Neuronal stem cell (in vitro differentiated cells): ENCODE measurements around the gene CDH13.

Source experiments
- DNase-seq: peaks from one replicate; pipeline ENCODE4 v3.0.0-alpha.2; 2013; ENCODE audit warnings: low spot score
- H2AFZ ChIP-seq: one replicate; pipeline ENCODE4 v1.6.1; 2013; ENCODE audit warnings: mild to moderate bottlenecking, low read length, inconsistent platforms
- H2AK5ac ChIP-seq: 2 replicates; pipeline ENCODE4 v1.6.1; 2013; ENCODE audit warnings: low read depth, mild to moderate bottlenecking, inconsistent platforms, low read length, moderate library complexity, mixed read lengths
- H2BK120ac ChIP-seq: 2 replicates; pipeline ENCODE4 v1.6.1; 2013; ENCODE audit warnings: low read depth, mild to moderate bottlenecking, inconsistent platforms, low read length, moderate library complexity, mixed read lengths
- H2BK12ac ChIP-seq: one replicate; pipeline ENCODE4 v1.6.1; 2013; ENCODE audit warnings: low read length, inconsistent platforms
- H2BK15ac ChIP-seq: 2 replicates; pipeline ENCODE4 v1.6.1; 2013; ENCODE audit warnings: mild to moderate bottlenecking, low read length, inconsistent platforms, mixed read lengths
- H2BK5ac ChIP-seq: one replicate; pipeline ENCODE4 v1.6.1; 2013; ENCODE audit warnings: inconsistent platforms, mild to moderate bottlenecking, low read length, moderate library complexity
- H3K14ac ChIP-seq: one replicate; pipeline ENCODE4 v1.6.1; 2013; ENCODE audit warnings: low read length, inconsistent platforms
- H3K18ac ChIP-seq: 2 replicates; pipeline ENCODE4 v1.6.1; 2013; ENCODE audit warnings: low read length, inconsistent platforms
- H3K23ac ChIP-seq: 2 replicates; pipeline ENCODE4 v1.6.1; 2013; ENCODE audit warnings: low read depth, mild to moderate bottlenecking, mixed read lengths, low read length, inconsistent platforms; ENCODE audit not compliant: poor library complexity
- H3K27ac ChIP-seq: replicated peaks from 3 replicates; pipeline ENCODE4 v1.5.1; 2013; ENCODE audit warnings: low read length, inconsistent platforms
- H3K27me3 ChIP-seq, 3 experiments: 2 replicates each; pipeline ENCODE4 v1.6.1; 2013; ENCODE audit warnings: low read length in 3 of 3, mild to moderate bottlenecking in 2 of 3, inconsistent platforms in 1 of 3, low read depth in 1 of 3, mixed read lengths in 1 of 3, moderate library complexity in 1 of 3; ENCODE audit not compliant: control insufficient read depth in 3 of 3, insufficient read depth in 3 of 3
- H3K36me3 ChIP-seq, 2 donors: replicated peaks in 1 of 2; 2 replicates each; pipeline ENCODE4 v1.6.1; 2013; ENCODE audit warnings: low read length in 2 of 2; ENCODE audit not compliant: control insufficient read depth in 2 of 2, insufficient read depth in 2 of 2
- H3K4ac ChIP-seq: 2 replicates; pipeline ENCODE4 v1.6.1; 2013; ENCODE audit warnings: inconsistent platforms, mild to moderate bottlenecking, low read length, moderate library complexity
- H3K4me1 ChIP-seq, 2 donors: 1 replicate in 1 of 2; 2 replicates in 1 of 2; pipeline ENCODE4 v1.6.1; 2013; ENCODE audit warnings: low read length in 2 of 2, low read depth in 1 of 2; ENCODE audit not compliant: control insufficient read depth in 2 of 2, insufficient read depth in 1 of 2
- H3K4me2 ChIP-seq: one replicate; pipeline ENCODE4 v1.6.1; 2013; ENCODE audit warnings: mild to moderate bottlenecking, low read length, inconsistent platforms; ENCODE audit not compliant: insufficient read depth, poor library complexity, severe bottlenecking
- H3K4me3 ChIP-seq, 2 donors: 2 replicates each; pipeline ENCODE4 v1.5.1; 2013; ENCODE audit warnings: low read length in 2 of 2, mild to moderate bottlenecking in 2 of 2, inconsistent platforms in 1 of 2, moderate library complexity in 1 of 2
- H3K79me1 ChIP-seq: one replicate; pipeline ENCODE4 v1.6.1; 2013; ENCODE audit warnings: low read depth, mild to moderate bottlenecking, inconsistent platforms, low read length, moderate library complexity
- H3K9ac ChIP-seq: one replicate; pipeline ENCODE4 v1.6.1; 2013; ENCODE audit warnings: mild to moderate bottlenecking, low read depth, low read length, inconsistent platforms; ENCODE audit not compliant: poor library complexity
- H3K9me3 ChIP-seq, 2 donors: replicated peaks in 1 of 2; 2 replicates each; pipeline versions ENCODE3 to v1.6.1; 2013; ENCODE audit warnings: low read length in 2 of 2, mild to moderate bottlenecking in 2 of 2, inconsistent platforms in 1 of 2, low read depth in 1 of 2, mixed read lengths in 1 of 2, moderate library complexity in 1 of 2; ENCODE audit not compliant: control insufficient read depth in 2 of 2, insufficient read depth in 1 of 2
- H4K8ac ChIP-seq: one replicate; pipeline ENCODE4 v1.6.1; 2013; ENCODE audit warnings: low read depth, mild to moderate bottlenecking, inconsistent platforms, low read length, moderate library complexity
- H4K91ac ChIP-seq: one replicate; pipeline ENCODE4 v1.6.1; 2013; ENCODE audit warnings: low read length, low read depth, mild to moderate bottlenecking, inconsistent platforms; ENCODE audit not compliant: poor library complexity
- WGBS, 2 donors: extraction: QIAGEN DNeasy Blood & Tissue Kit; methylation state at CpG; one replicate each; pipeline ENCODE4 v1.1.7; 2013; ENCODE audit warnings: missing lambda C conversion rate in 2 of 2, mixed read lengths in 1 of 2; ENCODE audit not compliant: insufficient read length in 2 of 2, insufficient replicate concordance in 1 of 2; ENCODE audit errors: extremely low coverage in 2 of 2; 5-methylcytosine and 5-hydroxymethylcytosine counted together

Gene CDH13

DNA sequence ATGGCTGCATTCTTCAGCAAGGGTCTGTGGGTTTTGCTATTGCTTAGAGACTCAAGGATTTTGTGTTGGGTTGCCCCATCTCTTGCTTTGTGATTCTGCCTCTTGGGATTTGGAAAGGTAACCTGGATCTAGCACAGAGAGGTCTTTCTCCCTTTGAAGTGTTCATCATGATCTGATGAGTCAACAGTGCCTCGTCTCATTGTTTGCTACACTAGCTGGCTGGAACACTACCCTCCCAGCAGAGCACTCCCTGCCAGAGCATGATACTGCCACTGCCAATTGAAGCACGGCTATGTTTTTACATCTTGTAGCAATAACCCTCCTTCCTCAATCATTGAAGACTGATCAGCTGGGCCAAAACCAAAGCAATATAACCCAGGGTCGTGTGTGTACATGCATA, 361.0 kb downstream of the CDH13 start:
- H2BK15ac ChIP-seq: no peak overlapping the region
- H3K9ac ChIP-seq: no peak overlapping the region
- no peak overlapping the region for H2BK12ac ChIP-seq
- H2BK5ac ChIP-seq: no peak overlapping the region
- no peaks in the 10 kb centered on the region for H3K79me1 ChIP-seq
- no peak overlapping the region for H4K8ac ChIP-seq
- H3K27me3 ChIP-seq: no peaks in the 10 kb centered on the region
- no peak overlapping the region for H3K4me3 ChIP-seq
- H3K23ac ChIP-seq: no peak overlapping the region
- no peak for DNase-seq
- H2AK5ac ChIP-seq: no peak overlapping the region
- H3K4me1 ChIP-seq: no peaks in the 10 kb centered on the region
- H2AFZ ChIP-seq: no peak overlapping the region
- H3K4ac ChIP-seq: no peak overlapping the region
- no CpG with 5 or more reads among the region's 3 CpGs for WGBS, 2 donors
- no peak overlapping the region for H4K91ac ChIP-seq
- no peak overlapping the region for H3K4me2 ChIP-seq
- H3K27ac ChIP-seq: no peak overlapping the region
- no peak overlapping the region for H3K14ac ChIP-seq
- H2BK120ac ChIP-seq: no peak overlapping the region
- H3K18ac ChIP-seq: no peak overlapping the region
- H3K36me3 ChIP-seq: no peaks in the 10 kb centered on the region
- H3K9me3 ChIP-seq: no peaks in the 10 kb centered on the region

DNA sequence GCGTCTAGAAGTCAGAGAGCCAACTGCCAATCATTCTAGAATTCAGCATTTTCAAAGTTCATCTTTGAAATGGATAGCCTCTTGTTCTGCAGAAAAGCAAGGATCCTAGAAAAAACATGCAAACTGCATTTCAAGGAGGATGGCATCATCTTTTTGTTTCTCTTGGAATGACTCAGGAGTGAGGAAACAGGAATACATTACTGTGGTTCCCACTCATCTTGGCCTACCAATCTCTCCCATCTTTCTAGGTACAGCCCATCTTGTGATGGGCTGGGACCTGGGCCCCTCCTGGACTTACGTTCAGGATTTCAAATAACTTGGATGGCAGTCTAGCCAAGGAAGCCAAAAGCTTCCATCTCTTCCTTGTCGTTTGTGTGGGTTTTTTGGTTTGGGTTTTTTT, 363.4 kb downstream of the CDH13 start:
- WGBS, 2 donors: no CpG with 5 or more reads among the region's 3 CpGs

DNA sequence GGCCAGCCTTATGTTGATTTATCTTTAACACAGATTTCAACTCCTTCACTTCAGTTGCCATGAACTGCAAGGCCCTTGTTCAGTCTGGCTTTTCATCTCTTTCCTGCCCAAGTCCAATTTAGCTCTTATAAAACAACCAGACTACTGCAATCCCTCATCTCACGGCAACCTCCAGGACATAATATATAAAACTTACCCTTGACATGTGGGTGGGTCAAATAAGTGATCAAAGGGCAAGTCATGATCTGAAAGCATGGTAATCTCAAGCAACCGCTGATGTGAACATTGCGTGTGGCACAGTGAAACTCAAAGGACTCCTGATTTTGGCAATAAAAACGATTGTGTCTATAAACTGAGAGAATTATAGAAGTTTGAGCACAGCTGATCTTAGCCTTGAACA, 364.6 kb downstream of the CDH13 start:
- H3K27ac ChIP-seq: no peak overlapping the region
- no peak overlapping the region for H4K8ac ChIP-seq
- H3K18ac ChIP-seq: no peak overlapping the region
- no CpG with 5 or more reads among the region's 4 CpGs for WGBS, 2 donors
- no peak overlapping the region for H3K23ac ChIP-seq
- H2BK5ac ChIP-seq: no peak overlapping the region
- no peak overlapping the region for H2BK12ac ChIP-seq
- H3K4me2 ChIP-seq: no peak overlapping the region
- no peak overlapping the region for H3K9ac ChIP-seq
- DNase-seq: no peak
- no peaks in the 10 kb centered on the region for H3K36me3 ChIP-seq
- H2AK5ac ChIP-seq: no peak overlapping the region
- no peaks in the 10 kb centered on the region for H3K4me1 ChIP-seq
- H3K9me3 ChIP-seq: no peaks in the 10 kb centered on the region
- H2BK15ac ChIP-seq: no peak overlapping the region
- H3K4ac ChIP-seq: no peak overlapping the region
- no peak overlapping the region for H3K4me3 ChIP-seq
- H4K91ac ChIP-seq: no peak overlapping the region
- no peaks in the 10 kb centered on the region for H3K27me3 ChIP-seq
- H3K14ac ChIP-seq: no peak overlapping the region
- H3K79me1 ChIP-seq: no peaks in the 10 kb centered on the region
- H2AFZ ChIP-seq: no peak overlapping the region
- H2BK120ac ChIP-seq: no peak overlapping the region

More for the DNA sequence above, 363.4 kb downstream of the CDH13 start:
- Histone ChIP-seq H3K9me3 (no peaks in the 10 kb centered on the region), H4K91ac (no peak overlapping the region), H2BK5ac (no peak overlapping the region), H3K27me3 (no peaks in the 10 kb centered on the region), H3K27ac (no peak overlapping the region), H3K36me3 (no peaks in the 10 kb centered on the region), H2BK120ac (no peak overlapping the region), H3K9ac (no peak overlapping the region), H3K4ac (no peak overlapping the region), H3K18ac (no peak overlapping the region), H3K79me1 (no peaks in the 10 kb centered on the region), H3K23ac (no peak overlapping the region), H2AFZ (no peak overlapping the region), H2BK12ac (no peak overlapping the region), H3K4me2 (no peak overlapping the region), H2AK5ac (no peak overlapping the region), H3K4me3 (no peak overlapping the region), H4K8ac (no peak overlapping the region), H3K4me1 (no peaks in the 10 kb centered on the region), H3K14ac (no peak overlapping the region), H2BK15ac (no peak overlapping the region)
- DNase-seq: no peak

DNA sequence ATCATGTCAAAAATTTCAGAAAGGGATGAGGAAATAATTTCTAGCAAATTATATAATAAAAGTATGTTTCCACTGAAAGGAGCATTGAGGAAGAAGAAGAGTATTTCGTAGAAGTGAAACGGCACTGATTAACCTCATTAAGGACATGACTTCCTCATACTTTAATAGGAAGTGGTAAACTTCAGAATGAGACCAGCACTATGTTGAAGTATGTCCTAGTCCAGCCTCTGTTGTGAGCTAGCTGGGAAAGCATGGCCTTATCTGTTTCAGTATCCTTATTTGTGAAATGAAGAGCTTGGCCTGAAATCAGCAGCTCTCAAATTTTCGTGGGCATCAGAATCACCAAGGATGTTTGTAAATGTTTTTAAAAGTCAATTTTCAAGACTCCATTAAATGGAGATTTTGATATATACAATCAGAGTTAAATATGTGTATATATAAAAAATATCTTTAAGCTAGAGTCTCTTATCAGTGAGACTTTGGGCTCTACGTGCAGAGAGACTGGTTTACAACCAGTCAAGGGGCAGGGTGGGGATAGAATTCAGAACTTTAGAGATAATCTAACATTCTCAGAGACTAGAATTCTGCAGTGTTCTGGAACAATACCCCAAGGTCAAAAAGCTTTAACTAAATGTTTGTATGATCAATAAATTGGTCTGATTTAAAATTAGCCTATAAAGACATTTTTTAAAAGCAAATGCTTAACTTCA, 365.4 kb downstream of the CDH13 start:
- Histone ChIP-seq H3K9me3 (no peaks in the 10 kb centered on the region), H3K4ac (no peak overlapping the region), H3K23ac (no peak overlapping the region), H3K4me1 (no peaks in the 10 kb centered on the region), H3K27ac (no peak overlapping the region), H2AFZ (no peak overlapping the region), H3K18ac (no peak overlapping the region), H3K14ac (no peak overlapping the region), H2BK12ac (no peak overlapping the region), H2BK120ac (no peak overlapping the region), H3K36me3 (no peaks in the 10 kb centered on the region), H4K91ac (no peak overlapping the region), H3K4me2 (no peak overlapping the region), H4K8ac (no peak overlapping the region), H3K79me1 (no peaks in the 10 kb centered on the region), H2BK15ac (no peak overlapping the region), H3K4me3 (no peak overlapping the region), H3K9ac (no peak overlapping the region), H3K27me3 (no peaks in the 10 kb centered on the region), H2BK5ac (no peak overlapping the region), H2AK5ac (no peak overlapping the region)
- no peak for DNase-seq
- no CpG with 5 or more reads among the region's 4 CpGs for WGBS, 2 donors
